Skin of body (tissue), 2 donors: ENCODE results near the gene DMXL2. TPM values are rescaled to one million over a fixed set of nuclear protein-coding genes. Genes with fewer than 3 reads are reported as not detected.
"Not testable (repeated sequence)": the region's sequence is repeated elsewhere in the genome, so short reads cannot be mapped to it uniquely, and the experiment has no call there.

Experiments
- DNase-seq: peaks from one replicate; lab custom pipeline; 2025; lab: John Stamatoyannopoulos, UW
- total RNA-seq: library from RNA; depleted of rRNA; stranded (reverse); fragments of >200 nt; gene quantifications from one replicate; pipeline ENCODE4 v1.2.3, GENCODE V29; 2014

DMXL2 gene
- total RNA-seq, 1 donor from 2014 or later = 35.5 TPM

GRCh38 chr15:51577636-51578304, 44.8 kb downstream of the DMXL2 start:
- no peak for DNase-seq

- DNase-seq = no peak
Measured at GRCh38 chr15:51576911-51577500, 45.6 kb downstream of the DMXL2 start.

- no peak for DNase-seq
Measured at GRCh38 chr15:51576286-51576850, 46.2 kb downstream of the DMXL2 start.

GRCh38 chr15:51575775-51576174, 46.8 kb downstream of the DMXL2 start:
- no peak for DNase-seq

GRCh38 chr15:51573352-51573751, 49.2 kb downstream of the DMXL2 start:
- not testable (repeated sequence) for DNase-seq

GRCh38 chr15:51568939-51569784, 53.4 kb downstream of the DMXL2 start:
- DNase-seq = not testable (repeated sequence)

- no peak for DNase-seq
Measured at GRCh38 chr15:51561271-51561670, 61.3 kb downstream of the DMXL2 start.

- DNase-seq = no peak
Measured at GRCh38 chr15:51558876-51559275, 63.7 kb downstream of the DMXL2 start.

GRCh38 chr15:51558411-51558810, 64.2 kb downstream of the DMXL2 start:
- no peak for DNase-seq

- DNase-seq = no peak
Measured at GRCh38 chr15:51550841-51551240, 71.7 kb downstream of the DMXL2 start.

- DNase-seq = no peak
Measured at GRCh38 chr15:51547656-51548055, 74.9 kb downstream of the DMXL2 start.

- DNase-seq = no peak
Measured at GRCh38 chr15:51536965-51537574, 85.5 kb downstream of the DMXL2 start.

GRCh38 chr15:51533672-51534398, 88.7 kb downstream of the DMXL2 start:
- no peak for DNase-seq

GRCh38 chr15:51526955-51527354, 95.6 kb downstream of the DMXL2 start:
- no peak for DNase-seq

GRCh38 chr15:51524376-51524775, 98.2 kb downstream of the DMXL2 start:
- DNase-seq = no peak

GRCh38 chr15:51516291-51516690, 106.3 kb downstream of the DMXL2 start:
- no peak for DNase-seq

- DNase-seq = no peak
Measured at GRCh38 chr15:51505251-51505650, 117.3 kb downstream of the DMXL2 start.

- no peak for DNase-seq
Measured at GRCh38 chr15:51503003-51503402, 119.6 kb downstream of the DMXL2 start.

GRCh38 chr15:51499379-51499976, 123.1 kb downstream of the DMXL2 start:
- DNase-seq = no peak

GRCh38 chr15:51497806-51498205, 124.8 kb downstream of the DMXL2 start:
- DNase-seq = no peak

GRCh38 chr15:51496246-51496645, 126.3 kb downstream of the DMXL2 start:
- DNase-seq = no peak
